PFSK-1 (cell line): ENCODE measurements around the gene NCLN.

Experiments used
- FOXP2 ChIP-seq: optimal IDR thresholded peaks from 2 replicates; pipeline ENCODE3; 2011; ENCODE audit warnings: borderline replicate concordance, control low read depth, inconsistent platforms; ENCODE audit not compliant: insufficient read depth; ENCODE audit errors: extremely low read length, extremely low read depth
- POLR2AphosphoS5 ChIP-seq: IDR thresholded peaks from 2 replicates; pipeline ENCODE4 v1.6.1; 2012; ENCODE audit warnings: low read depth, mild to moderate bottlenecking, control low read depth, low read length, moderate library complexity
- REST ChIP-seq, 2 experiments: IDR thresholded peaks; 2 replicates each; pipeline versions ENCODE4 v1.6.1 to v1.8.0; 2011 to 2012; ENCODE audit warnings: low read depth in 2 of 2, low read length in 2 of 2, control low read depth in 1 of 2, inconsistent platforms in 1 of 2, mild to moderate bottlenecking in 1 of 2, moderate library complexity in 1 of 2; ENCODE audit not compliant: insufficient read depth in 1 of 2
- SIN3A ChIP-seq: IDR thresholded peaks from 2 replicates; pipeline ENCODE4 v1.6.1; 2012; ENCODE audit warnings: mild to moderate bottlenecking, low read length, moderate library complexity, borderline replicate concordance; ENCODE audit not compliant: insufficient read depth
- TAF1 ChIP-seq: IDR thresholded peaks from 2 replicates; pipeline ENCODE4 v1.6.1; 2012; ENCODE audit warnings: low read length, control low read depth, borderline replicate concordance; ENCODE audit not compliant: insufficient read depth

Gene NCLN

GRCh38 chr19:3184847-3185460 lies 776 bp upstream of the NCLN start:
- TF ChIP-seq SIN3A (peak; percentile 99; the same call in 1 of the 2 replicates), TAF1 (peak; percentile 33; the same call in 1 of the 2 replicates), POLR2AphosphoS5 (no peak)

GRCh38 chr19:3186160-3186688 lies 494 bp downstream of the NCLN start:
- TF ChIP-seq FOXP2 (peak; percentile 8), POLR2AphosphoS5 (no peak)

- TF ChIP-seq SIN3A (no peak), POLR2AphosphoS5 (no peak)
Observed at GRCh38 chr19:3186891-3187661, 1.3 kb downstream of the NCLN start.

GRCh38 chr19:3187662-3188511 lies 2.2 kb downstream of the NCLN start:
- TF ChIP-seq POLR2AphosphoS5, result no peak
- TF ChIP-seq SIN3A, result no peak
- no peak for TF ChIP-seq TAF1
- no peak for TF ChIP-seq REST (IDR thresholded peaks at IDR 0.05; ENCODE audit: insufficient read depth in 1 of 2, low read depth in 2 of 2, low read length in 2 of 2)
- TF ChIP-seq FOXP2, result no peak

- TF ChIP-seq TAF1, result no peak
- no peak for TF ChIP-seq REST (IDR thresholded peaks at IDR 0.05; ENCODE audit: insufficient read depth in 1 of 2, low read depth in 2 of 2, low read length in 2 of 2)
- no peak for TF ChIP-seq SIN3A
- TF ChIP-seq FOXP2, result no peak
- TF ChIP-seq POLR2AphosphoS5, result no peak
Observed at GRCh38 chr19:3188627-3189596, 3.2 kb downstream of the NCLN start.

GRCh38 chr19:3189702-3190469 lies 4.2 kb downstream of the NCLN start:
- TF ChIP-seq REST (IDR thresholded peaks at IDR 0.05; ENCODE audit: insufficient read depth in 1 of 2, low read depth in 2 of 2, low read length in 2 of 2) (no peak), POLR2AphosphoS5 (no peak), FOXP2 (no peak), SIN3A (no peak), TAF1 (no peak)
